EL (cell line): ENCODE data around the gene WDR49.

Source experiments
- DNase-seq: peaks from one replicate; pipeline ENCODE4 v3.0.0-alpha.2; 2016

The WDR49 gene

DNA sequence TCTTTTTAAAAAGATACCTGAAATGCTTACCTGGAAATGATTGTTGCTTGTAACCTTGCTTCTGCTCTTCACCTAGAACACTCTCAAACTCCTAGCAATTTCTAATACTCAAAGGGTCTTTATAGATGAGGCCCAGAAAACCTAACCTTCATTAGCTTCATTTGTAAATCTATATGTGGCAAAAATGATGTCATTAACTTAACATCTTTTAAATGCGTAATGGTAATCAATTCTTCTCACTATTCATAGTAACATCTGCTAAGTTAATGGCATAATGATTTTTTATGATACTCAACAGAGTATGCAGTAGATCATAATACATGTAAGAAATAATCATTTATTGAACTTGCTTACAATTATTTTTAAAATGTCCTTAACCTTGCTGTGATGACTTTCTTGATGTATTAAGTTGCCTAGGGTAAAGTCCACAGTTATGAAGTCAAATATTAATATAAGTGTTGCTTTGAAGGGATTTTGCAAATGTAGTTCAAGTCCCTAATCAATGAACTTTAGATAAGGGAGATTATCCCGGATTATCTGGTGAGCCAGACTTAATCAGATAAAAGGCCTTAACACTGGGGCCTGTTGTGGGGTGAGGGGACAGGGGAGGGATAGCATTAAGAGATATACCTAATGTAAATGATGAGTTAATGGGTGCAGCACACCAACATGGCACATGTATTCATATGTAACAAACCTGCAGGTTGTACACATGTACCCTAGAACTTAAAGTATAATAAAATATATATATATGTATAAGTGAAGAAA is 169.8 kb downstream of the WDR49 start:
- DNase-seq: no peak

DNA sequence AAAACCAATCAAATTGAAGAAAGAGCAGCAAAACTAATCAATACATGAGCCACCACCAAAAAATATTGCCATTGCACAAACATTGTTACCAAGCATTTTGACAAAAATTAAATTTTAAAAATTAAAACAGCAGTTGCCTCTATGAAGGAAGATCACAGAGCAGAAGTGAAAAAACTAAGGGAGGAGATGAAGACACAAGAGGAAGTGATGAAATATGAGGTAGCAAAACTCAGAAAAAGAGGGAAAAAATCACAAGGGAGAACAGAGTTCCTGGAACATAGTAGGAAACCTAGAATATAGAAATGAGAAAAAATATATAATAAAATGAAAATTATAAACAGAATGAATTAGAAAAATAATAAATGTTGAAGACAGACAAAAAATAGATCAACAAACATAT is 172.6 kb downstream of the WDR49 start:
- DNase-seq: no peak

- DNase-seq: no peak
These were observed 173.0 kb downstream of the WDR49 start for GRCh38 chr3:167480748-167481147.

- no peak for DNase-seq
These were observed 179.9 kb downstream of the WDR49 start, which contains the start of gene SERPINI2 for GRCh38 chr3:167473863-167474262. Gene SERPINI2 (minus strand): TSS chr3:167474042. CDS start chr3:167471834, 2,208 bp downstream.

GRCh38 chr3:167469381-167469780 is 184.4 kb downstream of the WDR49 start:
- DNase-seq: no peak

GRCh38 chr3:167467848-167468611 is 185.7 kb downstream of the WDR49 start:
- no peak for DNase-seq

DNA sequence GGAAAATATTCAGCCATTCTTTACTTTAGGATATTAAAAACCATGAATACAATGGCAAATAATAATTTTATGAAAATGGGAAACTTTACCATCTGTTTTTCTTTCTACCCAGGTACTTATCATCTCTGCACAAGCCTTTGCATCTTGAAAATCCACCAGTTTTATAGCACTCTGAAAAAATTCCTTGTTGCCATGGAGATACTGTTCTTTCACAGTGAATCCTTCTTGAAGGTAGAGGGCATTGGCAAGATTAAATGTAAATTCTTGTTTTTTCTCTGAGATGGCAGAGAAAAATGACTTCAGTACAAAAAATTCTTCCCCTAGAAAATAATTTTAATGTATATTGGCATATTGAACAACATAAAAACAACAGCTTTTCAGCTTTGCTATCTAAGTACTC is 186.8 kb downstream of the WDR49 start:
- DNase-seq: no peak

- DNase-seq: no peak
These were observed 197.5 kb downstream of the WDR49 start for GRCh38 chr3:167456157-167456799.

GRCh38 chr3:167453815-167454214 is 199.9 kb downstream of the WDR49 start:
- DNase-seq: no peak

GRCh38 chr3:167451282-167451681 is 202.5 kb downstream of the WDR49 start:
- no peak for DNase-seq

- DNase-seq: no peak
These were observed 203.1 kb downstream of the WDR49 start for GRCh38 chr3:167450675-167451074.

- DNase-seq: no peak
These were observed 203.5 kb downstream of the WDR49 start for GRCh38 chr3:167450195-167450594.

DNA sequence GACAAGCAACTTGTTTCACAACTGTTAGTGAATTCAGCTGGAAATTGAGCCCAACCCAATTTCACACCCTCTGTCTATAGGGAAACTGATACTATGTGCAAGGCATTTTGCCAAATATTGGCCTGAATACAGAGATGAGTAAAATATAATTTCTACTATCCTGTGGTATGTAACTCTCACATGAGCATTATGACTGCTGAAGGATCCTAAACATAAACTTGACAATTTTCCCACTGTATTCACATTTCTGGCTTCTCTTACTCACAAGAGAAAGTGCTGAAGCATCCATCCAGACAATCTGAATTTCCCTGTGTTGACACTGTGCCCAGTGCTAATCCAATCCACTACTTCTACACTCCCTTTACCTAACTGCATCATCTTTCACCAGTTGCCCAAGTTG is 208.3 kb downstream of the WDR49 start:
- no peak for DNase-seq

GRCh38 chr3:167441256-167441655 is 212.5 kb downstream of the WDR49 start:
- DNase-seq: no peak

DNA sequence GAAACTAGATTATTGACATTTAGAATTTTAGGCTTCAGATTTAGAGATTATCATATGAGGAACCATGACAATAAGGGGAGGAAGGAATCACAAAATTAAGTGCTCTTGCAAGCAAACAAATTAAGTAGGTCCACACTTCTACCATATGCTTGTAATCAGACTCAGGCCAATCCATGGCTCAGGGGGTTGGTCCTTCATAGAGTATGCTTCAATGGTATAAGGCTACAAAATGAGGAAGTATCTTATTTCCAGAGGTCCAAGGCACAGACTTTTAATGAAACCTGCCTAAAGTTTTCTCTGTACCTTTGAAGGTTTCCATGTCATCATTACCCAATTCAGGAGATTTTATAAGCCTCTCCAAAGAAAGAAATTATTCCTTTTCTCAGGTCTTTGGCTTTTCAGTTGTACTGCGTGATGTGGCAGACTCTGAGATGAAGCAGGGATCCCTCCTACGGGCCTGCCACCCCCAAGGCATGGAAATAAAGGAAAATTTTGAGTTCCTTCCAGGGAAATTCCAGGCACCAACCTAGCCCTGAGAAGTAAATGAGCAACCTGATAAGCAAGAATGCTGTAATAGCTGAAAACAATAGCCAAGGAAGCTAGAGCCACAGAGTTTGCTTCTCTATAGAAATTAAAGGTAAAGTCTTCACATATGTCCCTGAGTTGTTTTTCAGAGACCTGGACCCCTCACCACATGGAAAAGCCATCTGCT is 216.2 kb downstream of the WDR49 start:
- DNase-seq: no peak
